IPS-15b (cell line): ENCODE data around the gene ZFAND3.

ENCODE experiments used
- H3K27me3 ChIP-seq: one replicate; pipeline ENCODE4 v1.6.1; 2013; ENCODE audit warnings: low read length; ENCODE audit not compliant: control insufficient read depth, insufficient read depth
- H3K36me3 ChIP-seq: one replicate; pipeline ENCODE4 v1.6.1; 2013; ENCODE audit warnings: low read length; ENCODE audit not compliant: control insufficient read depth, insufficient read depth
- H3K4me1 ChIP-seq: one replicate; pipeline ENCODE4 v1.6.1; 2013; ENCODE audit warnings: mild to moderate bottlenecking, low read length; ENCODE audit not compliant: control insufficient read depth, insufficient read depth
- H3K4me3 ChIP-seq: one replicate; pipeline ENCODE4 v1.5.1; 2013; ENCODE audit warnings: low read depth, low read length
- H3K9ac ChIP-seq: one replicate; pipeline ENCODE4 v1.6.1; 2013; ENCODE audit warnings: low read depth, mild to moderate bottlenecking, low read length
- H3K9me3 ChIP-seq: one replicate; pipeline ENCODE4 v1.6.1; 2013; ENCODE audit warnings: mild to moderate bottlenecking, low read length; ENCODE audit not compliant: control insufficient read depth, insufficient read depth

ZFAND3 gene

GRCh38 chr6:38161754-38162492 lies 342.4 kb downstream of the ZFAND3 start:
- H3K36me3 ChIP-seq: no peaks in the 10 kb centered on the region
- no peak overlapping the region for H3K4me3 ChIP-seq
- no peaks in the 10 kb centered on the region for H3K9me3 ChIP-seq
- H3K9ac ChIP-seq: no peak overlapping the region
- H3K4me1 ChIP-seq: no peaks in the 10 kb centered on the region
- H3K27me3 ChIP-seq: no peaks in the 10 kb centered on the region

DNA sequence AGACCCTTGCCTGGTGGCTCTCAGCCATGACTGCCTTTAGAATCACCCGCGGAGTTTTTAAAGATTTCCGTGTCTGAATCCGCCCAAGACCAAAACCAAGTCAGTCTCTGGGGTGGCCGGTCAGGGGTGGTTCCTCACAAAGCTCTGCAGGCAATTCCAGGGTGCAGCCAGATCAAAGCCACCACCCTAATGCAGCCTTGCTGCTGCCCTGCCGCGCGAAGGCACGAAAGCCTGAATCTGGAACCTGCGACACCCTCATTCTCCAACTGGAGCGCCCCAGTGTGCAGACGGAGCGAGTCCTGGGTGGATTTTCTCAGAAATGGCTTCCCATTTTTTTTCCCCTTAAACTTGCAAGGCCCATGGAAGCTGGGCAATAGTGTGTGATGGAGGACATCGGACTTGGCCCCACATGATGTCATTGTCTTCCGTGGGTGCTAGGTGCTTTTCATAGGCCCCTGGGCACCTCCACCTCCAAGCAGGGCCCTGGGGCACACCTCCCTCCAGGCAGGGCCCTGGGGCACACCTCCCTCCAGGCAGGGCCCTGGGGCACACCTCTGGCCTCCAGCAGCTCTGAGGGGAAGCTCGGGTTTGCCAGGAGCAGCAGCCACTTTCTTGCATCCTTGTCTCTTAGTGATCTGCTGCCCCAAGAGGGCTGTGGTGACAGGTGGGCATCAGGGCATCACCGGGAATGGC lies 343.1 kb downstream of the ZFAND3 start:
- H3K27me3 ChIP-seq: no peaks in the 10 kb centered on the region
- H3K9me3 ChIP-seq: no peaks in the 10 kb centered on the region
- H3K9ac ChIP-seq: no peak overlapping the region
- no peaks in the 10 kb centered on the region for H3K4me1 ChIP-seq
- H3K4me3 ChIP-seq: no peak overlapping the region
- H3K36me3 ChIP-seq: no peaks in the 10 kb centered on the region

GRCh38 chr6:38163186-38164130 lies 343.9 kb downstream of the ZFAND3 start:
- H3K9me3 ChIP-seq: no peaks in the 10 kb centered on the region
- no peak overlapping the region for H3K9ac ChIP-seq
- H3K36me3 ChIP-seq: no peaks in the 10 kb centered on the region
- no peak overlapping the region for H3K4me3 ChIP-seq
- H3K4me1 ChIP-seq: no peaks in the 10 kb centered on the region
- no peaks in the 10 kb centered on the region for H3K27me3 ChIP-seq

- Histone ChIP-seq H3K9ac (no peak overlapping the region), H3K27me3 (no peaks in the 10 kb centered on the region), H3K9me3 (no peaks in the 10 kb centered on the region), H3K36me3 (no peaks in the 10 kb centered on the region), H3K4me1 (no peaks in the 10 kb centered on the region), H3K4me3 (no peak overlapping the region)
Measured at GRCh38 chr6:38164131-38164481, 344.6 kb downstream of the ZFAND3 start.

- H3K9me3 ChIP-seq: no peaks in the 10 kb centered on the region
- H3K36me3 ChIP-seq: no peaks in the 10 kb centered on the region
- no peaks in the 10 kb centered on the region for H3K27me3 ChIP-seq
- no peak overlapping the region for H3K4me3 ChIP-seq
- no peaks in the 10 kb centered on the region for H3K4me1 ChIP-seq
- no peak overlapping the region for H3K9ac ChIP-seq
Measured at GRCh38 chr6:38164671-38165108, 345.2 kb downstream of the ZFAND3 start.

GRCh38 chr6:38166411-38167240 lies 347.1 kb downstream of the ZFAND3 start:
- Histone ChIP-seq H3K4me3 (no peak overlapping the region), H3K9ac (no peak overlapping the region), H3K4me1 (peaks cover 5% of the 10 kb centered on the region), H3K27me3 (no peaks in the 10 kb centered on the region), H3K9me3 (no peaks in the 10 kb centered on the region), H3K36me3 (no peaks in the 10 kb centered on the region)

GRCh38 chr6:38167598-38167997 lies 348.1 kb downstream of the ZFAND3 start:
- H3K36me3 ChIP-seq: no peaks in the 10 kb centered on the region
- no peaks in the 10 kb centered on the region for H3K9me3 ChIP-seq
- no peak overlapping the region for H3K4me3 ChIP-seq
- no peak overlapping the region for H3K9ac ChIP-seq
- H3K27me3 ChIP-seq: no peaks in the 10 kb centered on the region
- peaks cover 5% of the 10 kb centered on the region for H3K4me1 ChIP-seq

GRCh38 chr6:38168126-38168525 lies 348.6 kb downstream of the ZFAND3 start:
- Histone ChIP-seq H3K9ac (no peak overlapping the region), H3K4me1 (peaks cover 5% of the 10 kb centered on the region), H3K9me3 (no peaks in the 10 kb centered on the region), H3K4me3 (no peak overlapping the region), H3K27me3 (no peaks in the 10 kb centered on the region), H3K36me3 (no peaks in the 10 kb centered on the region)

- Histone ChIP-seq H3K9ac (no peak overlapping the region), H3K36me3 (no peaks in the 10 kb centered on the region), H3K9me3 (no peaks in the 10 kb centered on the region), H3K4me3 (no peak overlapping the region), H3K4me1 (peaks cover 5% of the 10 kb centered on the region), H3K27me3 (no peaks in the 10 kb centered on the region)
Measured at GRCh38 chr6:38168699-38169098, 349.2 kb downstream of the ZFAND3 start.

DNA sequence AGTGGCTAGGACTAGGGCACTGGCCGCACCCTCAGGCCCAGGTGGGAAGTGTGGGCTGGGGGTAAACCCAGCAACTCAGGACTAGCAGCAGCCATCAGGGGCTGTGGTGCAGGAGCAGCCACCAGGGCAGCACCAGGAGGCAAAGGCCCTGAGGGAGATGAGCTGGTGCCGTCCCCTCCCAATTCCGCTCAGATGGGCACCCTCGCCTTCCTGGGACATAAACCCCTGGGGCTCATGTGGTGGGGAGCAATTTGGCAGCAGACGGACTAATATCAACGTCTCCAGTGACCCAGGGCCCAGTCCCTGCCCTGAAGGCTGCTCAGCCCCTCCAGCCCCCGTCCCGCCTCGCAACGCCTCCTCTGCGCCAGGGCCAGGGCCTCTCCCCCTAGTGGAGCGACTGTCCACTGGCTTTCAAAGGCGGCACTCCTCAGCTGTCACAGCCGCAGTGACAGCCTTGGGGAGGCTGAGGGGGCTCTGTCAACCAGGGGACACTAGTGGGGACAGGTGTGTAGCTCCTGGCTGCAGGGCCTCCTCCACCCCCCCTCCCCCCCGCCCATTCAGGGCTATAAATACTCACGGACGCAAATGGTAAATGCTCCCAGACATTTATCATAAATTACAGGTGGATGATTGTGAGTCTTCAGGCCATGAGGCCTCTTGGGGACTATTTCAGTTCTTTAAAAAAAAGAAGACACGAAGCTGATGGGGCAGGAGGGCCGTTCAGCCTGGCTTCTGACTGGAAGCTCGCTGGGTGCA lies 349.9 kb downstream of the ZFAND3 start:
- H3K4me3 ChIP-seq: no peak overlapping the region
- no peaks in the 10 kb centered on the region for H3K27me3 ChIP-seq
- H3K9me3 ChIP-seq: no peaks in the 10 kb centered on the region
- no peaks in the 10 kb centered on the region for H3K36me3 ChIP-seq
- H3K4me1 ChIP-seq: peaks cover 5% of the 10 kb centered on the region
- no peak overlapping the region for H3K9ac ChIP-seq
